HepG2 (cell line): Measurements from ENCODE around the gene MSMP. TPM values are rescaled to one million over a fixed set of nuclear protein-coding genes. Genes with fewer than 3 reads are reported as not detected.

ENCODE experiments used
- ATF4 ChIP-seq, 2 experiments: fragments of 450-650 bp in 1 of 2; sonication (generic) in 1 of 2; formaldehyde crosslinking; IDR thresholded peaks; 2 replicates each; pipeline versions ENCODE4 v1.5.0 to v1.8.0; 2020 to 2022; ENCODE audit warnings: mild to moderate bottlenecking in 1 of 2, missing genetic modification reagents in 1 of 2
- BRD4 ChIP-seq: sonication (generic); formaldehyde crosslinking; IDR thresholded peaks from 2 replicates; pipeline ENCODE4 v1.4.0; 2020; ENCODE audit warnings: missing genetic modification reagents
- CSRNP2 ChIP-seq: sonication (generic); formaldehyde crosslinking; conservative IDR thresholded peaks from 2 replicates; pipeline ENCODE4 v1.8.0; 2022; ENCODE audit warnings: low read depth, missing genetic modification reagents
- GZF1 ChIP-seq: sonication (generic); formaldehyde crosslinking; IDR thresholded peaks from 2 replicates; pipeline ENCODE4 v1.5.1; 2020; ENCODE audit warnings: mild to moderate bottlenecking, missing genetic modification reagents
- KAT8 ChIP-seq: IDR thresholded peaks from 2 replicates; pipeline ENCODE4 v1.6.1; 2016; ENCODE audit warnings: missing genetic modification reagents, missing compliant biosample characterization
- MAFK ChIP-seq, 2 experiments: IDR thresholded peaks in 1 of 2; conservative IDR thresholded peaks in 1 of 2; 2 replicates each; pipeline ENCODE4 v1.6.1; 2011; ENCODE audit warnings: improper control_type of control experiment in 2 of 2, low read length in 2 of 2
- MAX ChIP-seq: IDR thresholded peaks from 2 replicates; pipeline ENCODE4 v1.6.1; 2012; ENCODE audit warnings: inconsistent platforms
- MTERF4 ChIP-seq: sonication (generic); formaldehyde crosslinking; IDR thresholded peaks from 2 replicates; pipeline ENCODE4 v1.8.0; 2023; ENCODE audit warnings: mild to moderate bottlenecking, missing genetic modification reagents
- MZF1 ChIP-seq: sonication (generic); formaldehyde crosslinking; IDR thresholded peaks from 2 replicates; pipeline ENCODE4 v1.8.1; 2023; ENCODE audit warnings: mild to moderate bottlenecking, missing genetic modification reagents, borderline replicate concordance
- SNRNP70 ChIP-seq: fragments of 200-400 bp; formaldehyde crosslinking; IDR thresholded peaks from 2 replicates; pipeline ENCODE4 v1.6.1; 2017; ENCODE audit warnings: mild to moderate bottlenecking, low read depth, low read length, moderate library complexity
- TBX2 ChIP-seq: sonication (generic); formaldehyde crosslinking; IDR thresholded peaks from 2 replicates; pipeline ENCODE4 v1.5.0; 2020; ENCODE audit warnings: missing genetic modification reagents, mild to moderate bottlenecking, borderline replicate concordance
- TCF7L2 ChIP-seq: IDR thresholded peaks from 2 replicates; pipeline ENCODE4 v1.6.1; 2011; ENCODE audit warnings: mild to moderate bottlenecking, low read depth, low read length, moderate library complexity
- TEAD3 ChIP-seq: optimal IDR thresholded peaks from 2 replicates; pipeline ENCODE3; 2016; ENCODE audit warnings: borderline replicate concordance
- TP53 ChIP-seq: sonication (generic); formaldehyde crosslinking; conservative IDR thresholded peaks from 2 replicates; pipeline ENCODE4 v1.4.0; 2020; ENCODE audit warnings: missing genetic modification reagents
- ZBTB37 ChIP-seq: sonication (generic); formaldehyde crosslinking; IDR thresholded peaks from 2 replicates; pipeline ENCODE4 v1.4.0; 2020; ENCODE audit warnings: mild to moderate bottlenecking, missing genetic modification reagents
- ZMYM2 ChIP-seq: sonication (generic); formaldehyde crosslinking; IDR thresholded peaks from 2 replicates; pipeline ENCODE4 v1.8.0; 2022; ENCODE audit warnings: mild to moderate bottlenecking, missing genetic modification reagents
- ZNF225 ChIP-seq: sonication (generic); formaldehyde crosslinking; IDR thresholded peaks from 2 replicates; pipeline ENCODE4 v1.4.0; 2020; ENCODE audit warnings: mild to moderate bottlenecking, missing genetic modification reagents
- ZNF446 ChIP-seq: sonication (generic); formaldehyde crosslinking; IDR thresholded peaks from 2 replicates; pipeline ENCODE4 v1.5.0; 2020; ENCODE audit warnings: mild to moderate bottlenecking, missing genetic modification reagents
- ZNF460 ChIP-seq: sonication (generic); formaldehyde crosslinking; IDR thresholded peaks from 2 replicates; pipeline ENCODE4 v1.5.1; 2020; ENCODE audit warnings: missing genetic modification reagents, mild to moderate bottlenecking, borderline replicate concordance
- ZNF503 ChIP-seq: sonication (generic); formaldehyde crosslinking; IDR thresholded peaks from 2 replicates; pipeline ENCODE4 v1.4.0; 2020; ENCODE audit warnings: missing genetic modification reagents
- ZNF792 ChIP-seq: IDR thresholded peaks from 2 replicates; pipeline ENCODE4 v1.6.1; 2016
- ZNF883 ChIP-seq: sonication (generic); formaldehyde crosslinking; IDR thresholded peaks from 2 replicates; pipeline ENCODE4 v1.5.1; 2020; ENCODE audit warnings: mild to moderate bottlenecking, missing genetic modification reagents; ENCODE audit errors: not compliant biosample characterization
- ZSCAN12 ChIP-seq: sonication (generic); formaldehyde crosslinking; IDR thresholded peaks from 2 replicates; pipeline ENCODE4 v1.9.0; 2021; ENCODE audit warnings: mild to moderate bottlenecking, missing genetic modification reagents
- polyA plus RNA-seq, 8 experiments: library from polyadenylated mRNA; depleted of rRNA in 3 of 8; stranded (reverse) in 7 of 8; unstranded in 1 of 8; fragments of >200 nt; fragmentation: Illumina TruSeq in 4 of 8; extraction: Trizol in 4 of 8; gene quantifications; 2 replicates each; pipeline versions ENCODE4 v1.2.1 to v1.2.3, GENCODE V29; 2011 to 2016; ENCODE audit warnings: low read depth in 4 of 8, missing spikeins in 1 of 8, mixed read lengths in 1 of 8; ENCODE audit not compliant: insufficient read depth in 1 of 8
- total RNA-seq, 5 experiments: library from RNA; depleted of rRNA; stranded (reverse); fragments of >200 nt; fragmentation: Illumina TruSeq; extraction: Trizol; gene quantifications; 2 replicates each; pipeline ENCODE4 v1.2.3, GENCODE V29; 2016; ENCODE audit warnings: low read depth in 1 of 5

Gene MSMP
- total and polyA plus RNA-seq, 2 of the 13 experiments (the other 11 are each of a cell fraction or from before 2014, with no cell fraction given) = 0.24 to 0.46 TPM

- TF ChIP-seq ATF4 (CRISPR knock-in tag; IDR thresholded peaks at IDR 0.05) = no peak
- TF ChIP-seq CSRNP2 = no peak
- no peak for TF ChIP-seq ZMYM2 (CRISPR knock-in tag)
- TF ChIP-seq MAFK (conservative IDR thresholded peaks at IDR 0.05 in 1 of 2, IDR thresholded peaks at IDR 0.05 in 1 of 2; ENCODE audit: low read length in 2 of 2) = no peak
- no peak for TF ChIP-seq MZF1 (CRISPR knock-in tag)
- TF ChIP-seq ZNF446 = no peak
- TF ChIP-seq MAX = no peak
- no peak for TF ChIP-seq ZNF460
- TF ChIP-seq ZSCAN12 = 0 out of 2 replicates have a peak, but pooled peaks have one; percentile 47
- TF ChIP-seq GZF1 = 0 out of 2 replicates have a peak, but pooled peaks have one; percentile 7
- no peak for TF ChIP-seq BRD4 (CRISPR knock-in tag)
- TF ChIP-seq TBX2 (CRISPR knock-in tag) = no peak; the same call in 1 of the 2 replicates
- no peak for TF ChIP-seq MTERF4 (CRISPR knock-in tag)
- TF ChIP-seq TP53 = 0 out of 2 replicates have a peak, but pooled peaks have one; percentile 1
- no peak for TF ChIP-seq ZNF792 (CRISPR knock-in tag)
- TF ChIP-seq KAT8 (CRISPR knock-in tag) = 0 out of 2 replicates have a peak, but pooled peaks have one; percentile 7
- TF ChIP-seq TCF7L2 = no peak
- no peak for TF ChIP-seq TEAD3 (CRISPR knock-in tag)
- no peak for TF ChIP-seq ZNF503 (CRISPR knock-in tag)
- TF ChIP-seq SNRNP70 = no peak
- TF ChIP-seq ZNF225 (CRISPR knock-in tag) = peak; percentile 54; the same call in 1 of the 2 replicates
- TF ChIP-seq ZNF883 (CRISPR knock-in tag) = no peak
- peak; percentile 75; the same call in 1 of the 2 replicates for TF ChIP-seq ZBTB37 (CRISPR knock-in tag)
Measured at GRCh38 chr9:35757226-35757891, 3.3 kb upstream of the MSMP start (continued).
